ENCODE data around the gene TENM3.

TENM3 gene

GRCh38 chr4:182822554-182822953 is 579.4 kb downstream of the TENM3 start:
- DNase-seq (ENCODE audit: extremely low read depth, low read depth): no peak
- TF ChIP-seq CTCF (IDR thresholded peaks at IDR 0.05; ENCODE audit: low read depth, low read length, missing control alignments): no peak
- no peak overlapping the region for H3K4me3 ChIP-seq (replicated peaks; ENCODE audit: low read depth, low read length)

GRCh38 chr4:182823576-182823975 is 580.4 kb downstream of the TENM3 start:
- TF ChIP-seq CTCF (IDR thresholded peaks at IDR 0.05; ENCODE audit: low read depth, low read length, missing control alignments): no peak
- no peak for DNase-seq (ENCODE audit: extremely low read depth, low read depth)
- no peak overlapping the region for H3K4me3 ChIP-seq (replicated peaks; ENCODE audit: low read depth, low read length)

GRCh38 chr4:182825003-182825402 is 581.8 kb downstream of the TENM3 start:
- no peak for TF ChIP-seq CTCF (IDR thresholded peaks at IDR 0.05; ENCODE audit: low read depth, low read length, missing control alignments)
- no peak for DNase-seq (ENCODE audit: extremely low read depth, low read depth)
- H3K4me3 ChIP-seq (replicated peaks; ENCODE audit: low read depth, low read length): no peak overlapping the region

- no peak for DNase-seq (ENCODE audit: extremely low read depth, low read depth)
- H3K4me3 ChIP-seq (replicated peaks; ENCODE audit: low read depth, low read length): no peak overlapping the region
- no peak for TF ChIP-seq CTCF (IDR thresholded peaks at IDR 0.05; ENCODE audit: low read depth, low read length, missing control alignments)
Observed at GRCh38 chr4:182825786-182826185, 582.6 kb downstream of the TENM3 start.

- H3K4me3 ChIP-seq (replicated peaks; ENCODE audit: low read depth, low read length): no peak overlapping the region
- DNase-seq (ENCODE audit: extremely low read depth, low read depth): no peak
- TF ChIP-seq CTCF (IDR thresholded peaks at IDR 0.05; ENCODE audit: low read depth, low read length, missing control alignments): no peak
Observed at GRCh38 chr4:182826391-182826790, 583.2 kb downstream of the TENM3 start.

- TF ChIP-seq CTCF (IDR thresholded peaks at IDR 0.05; ENCODE audit: low read depth, low read length, missing control alignments): no peak
- H3K4me3 ChIP-seq (replicated peaks; ENCODE audit: low read depth, low read length): no peak overlapping the region
- no peak for DNase-seq (ENCODE audit: extremely low read depth, low read depth)
Observed at GRCh38 chr4:182827166-182827565, 584.0 kb downstream of the TENM3 start.

GRCh38 chr4:182827954-182828353 is 584.8 kb downstream of the TENM3 start:
- no peak for TF ChIP-seq CTCF (IDR thresholded peaks at IDR 0.05; ENCODE audit: low read depth, low read length, missing control alignments)
- DNase-seq (ENCODE audit: extremely low read depth, low read depth): no peak
- no peak overlapping the region for H3K4me3 ChIP-seq (replicated peaks; ENCODE audit: low read depth, low read length)

All from HFF-Myc (cell line).